ENCODE data around the gene POU6F1.

- no peak for TF ChIP-seq EZH2phosphoT487 (IDR thresholded peaks at IDR 0.05; ENCODE audit: insufficient read depth, low read depth)
- TF ChIP-seq EZH2 (IDR thresholded peaks at IDR 0.05; ENCODE audit: insufficient read depth, poor library complexity, severe bottlenecking), result no peak
Observed at GRCh38 chr12:51238510-51239334, 20.9 kb upstream of the POU6F1 start, which contains the start of gene DAZAP2.

Data from GM23248 (cell line).